ENCODE measurements around the gene MYH14.

DNA sequence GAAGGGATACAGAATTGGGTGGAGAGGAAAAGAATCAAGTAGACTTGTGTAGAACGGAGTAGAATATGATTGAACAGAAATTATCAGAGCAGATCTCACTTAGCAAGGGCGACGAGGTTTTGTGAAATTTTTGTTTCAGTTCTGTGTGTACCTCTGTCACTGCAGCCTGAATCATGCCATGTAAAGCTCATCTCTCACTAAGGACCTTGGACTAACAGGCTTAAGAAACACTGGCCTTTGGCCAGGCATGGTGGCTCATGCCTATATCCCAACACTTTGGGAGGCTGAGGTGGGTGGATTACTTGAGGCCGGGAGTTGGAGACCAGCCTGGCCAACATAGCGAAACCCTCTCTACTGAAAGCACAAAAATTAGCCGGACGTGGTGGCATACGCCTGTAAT, 62.6 kb downstream of the MYH14 start:
- TF ChIP-seq, protein P1, sequence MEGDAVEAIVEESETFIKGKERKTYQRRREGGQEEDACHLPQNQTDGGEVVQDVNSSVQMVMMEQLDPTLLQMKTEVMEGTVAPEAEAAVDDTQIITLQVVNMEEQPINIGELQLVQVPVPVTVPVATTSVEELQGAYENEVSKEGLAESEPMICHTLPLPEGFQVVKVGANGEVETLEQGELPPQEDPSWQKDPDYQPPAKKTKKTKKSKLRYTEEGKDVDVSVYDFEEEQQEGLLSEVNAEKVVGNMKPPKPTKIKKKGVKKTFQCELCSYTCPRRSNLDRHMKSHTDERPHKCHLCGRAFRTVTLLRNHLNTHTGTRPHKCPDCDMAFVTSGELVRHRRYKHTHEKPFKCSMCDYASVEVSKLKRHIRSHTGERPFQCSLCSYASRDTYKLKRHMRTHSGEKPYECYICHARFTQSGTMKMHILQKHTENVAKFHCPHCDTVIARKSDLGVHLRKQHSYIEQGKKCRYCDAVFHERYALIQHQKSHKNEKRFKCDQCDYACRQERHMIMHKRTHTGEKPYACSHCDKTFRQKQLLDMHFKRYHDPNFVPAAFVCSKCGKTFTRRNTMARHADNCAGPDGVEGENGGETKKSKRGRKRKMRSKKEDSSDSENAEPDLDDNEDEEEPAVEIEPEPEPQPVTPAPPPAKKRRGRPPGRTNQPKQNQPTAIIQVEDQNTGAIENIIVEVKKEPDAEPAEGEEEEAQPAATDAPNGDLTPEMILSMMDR (IDR thresholded peaks at IDR 0.05): no peak
- TF ChIP-seq POLR2A (IDR thresholded peaks at IDR 0.05): no peak
